ENCODE data around the gene FRMD8.

GRCh38 chr11:65428578-65429067 lies 42.2 kb downstream of the FRMD8 start:
- TF ChIP-seq RAD21 (IDR thresholded peaks at IDR 0.05; ENCODE audit: low read depth) (no peak), TCF12 (IDR thresholded peaks at IDR 0.05; ENCODE audit: low read depth) (no peak), YY1 (IDR thresholded peaks at IDR 0.05; ENCODE audit: low read depth) (no peak), REST (IDR thresholded peaks at IDR 0.05; ENCODE audit: low read depth) (no peak), NFIC (IDR thresholded peaks at IDR 0.05) (no peak), CEBPB (IDR thresholded peaks at IDR 0.05) (no peak), USF1 (IDR thresholded peaks at IDR 0.05) (no peak)
